A673 (cell line): Measurements from ENCODE around the gene LPP.

Experiments used
- CTCF ChIP-seq: fragments of 300-800, 200-600 bp; sonication (generic); conservative IDR thresholded peaks from 2 replicates; pipeline ENCODE4 v1.5.1; 2017; ENCODE audit warnings: low read depth, mild to moderate bottlenecking, antibody characterized with exemption, low read length, moderate library complexity, mixed read lengths
- EZH2 ChIP-seq: fragments of 200-600 bp; sonication (generic); IDR thresholded peaks from 2 replicates; pipeline ENCODE4 v1.6.1; 2017; ENCODE audit warnings: borderline replicate concordance, low read depth, mild to moderate bottlenecking, mixed read lengths, antibody characterized with exemption, low read length; ENCODE audit not compliant: poor library complexity, severe bottlenecking

GRCh38 chr3:188533172-188533571 lies 379.2 kb downstream of the LPP start:
- no peak for TF ChIP-seq CTCF
- TF ChIP-seq EZH2, result no peak
